ENCODE measurements around the gene ZNF384.

The ZNF384 gene

GRCh38 chr12:6684609-6685008, 4.6 kb downstream of the ZNF384 start:
- Histone ChIP-seq H3K4me1 (ENCODE audit: control extremely low read depth in 1 of 4, control insufficient read depth in 4 of 4, insufficient read depth in 4 of 4, low read length in 3 of 4) (peaks cover 10 to 33% (median 28%) of the 10 kb centered on the region in 4 experiments), H3K27me3 (replicated peaks in 2 of 5; ENCODE audit: control insufficient read depth in 4 of 5, insufficient read depth in 5 of 5, low read length in 4 of 5) (no peaks in the 10 kb centered on the region), H3K27ac (ENCODE audit: insufficient read depth in 1 of 2, low read depth in 1 of 2, low read length in 2 of 2, poor library complexity in 1 of 2, severe bottlenecking in 2 of 2) (no peak overlapping the region), H3K9me3 (ENCODE audit: control extremely low read depth in 1 of 5, control insufficient read depth in 4 of 5, insufficient read depth in 2 of 5, low read depth in 1 of 5, low read length in 4 of 5) (no peaks in the 10 kb centered on the region), H3K36me3 (ENCODE audit: control insufficient read depth in 4 of 4, insufficient read depth in 4 of 4, low read length in 3 of 4) (peaks cover 1 to 41% (median 17%) of the 10 kb centered on the region in 4 experiments), H3K4me3 (ENCODE audit: control insufficient read depth in 1 of 7, extremely low read depth in 1 of 7, insufficient read depth in 4 of 7, low read depth in 2 of 7, low read length in 6 of 7) (no peak overlapping the region)
- peak; percentile 66 to 80 (median 80) for DNase-seq
- ChIA-PET POLR2A (no interaction called here), CTCF (interaction anchor here (0.9 to 7.3 kb wide), 15 partner anchors 10 to 133 kb away, joined by 3 to 59 read pairs (median 5); partner anchors contain the start of genes ACRBP, CHD4 and COPS7A)
- WGBS (ENCODE audit: insufficient coverage) = 33% methylated on average over 1 of the region's 6 CpGs

GRCh38 chr12:6676962-6677361, 12.2 kb downstream of the ZNF384 start:
- Histone ChIP-seq H3K4me1 (ENCODE audit: control extremely low read depth in 1 of 4, control insufficient read depth in 4 of 4, insufficient read depth in 4 of 4, low read length in 3 of 4) (no peaks in the 10 kb centered on the region), H3K9me3 (ENCODE audit: control extremely low read depth in 1 of 5, control insufficient read depth in 4 of 5, insufficient read depth in 2 of 5, low read depth in 1 of 5, low read length in 4 of 5) (no peaks in the 10 kb centered on the region), H3K4me3 (ENCODE audit: control insufficient read depth in 1 of 7, extremely low read depth in 1 of 7, insufficient read depth in 4 of 7, low read depth in 2 of 7, low read length in 6 of 7) (no peak overlapping the region), H3K27me3 (replicated peaks in 2 of 5; ENCODE audit: control insufficient read depth in 4 of 5, insufficient read depth in 5 of 5, low read length in 4 of 5) (no peaks in the 10 kb centered on the region), H3K27ac (ENCODE audit: insufficient read depth in 1 of 2, low read depth in 1 of 2, low read length in 2 of 2, poor library complexity in 1 of 2, severe bottlenecking in 2 of 2) (no peak overlapping the region), H3K36me3 (ENCODE audit: control insufficient read depth in 4 of 4, insufficient read depth in 4 of 4, low read length in 3 of 4) (peaks cover 26 to 86% (median 74%) of the 10 kb centered on the region in 4 experiments)
- DNase-seq = no peak
- ChIA-PET CTCF (interaction anchor here (1.3 to 1.9 kb wide), 2 partner anchors 10 to 13 kb away, joined by 5 read pairs; no protein-coding TSS in a partner anchor), POLR2A (no interaction called here)
- 100% methylated on average over 5 of the region's 5 CpGs for WGBS (ENCODE audit: insufficient coverage)

- ChIA-PET CTCF (interaction anchor here (1.9 kb wide), 1 partner anchor 17 kb away, joined by 5 read pairs; the partner anchor contains the start of gene ZNF384), POLR2A (no interaction called here)
- DNase-seq = no peak
- Histone ChIP-seq H3K9me3 (ENCODE audit: control extremely low read depth in 1 of 5, control insufficient read depth in 4 of 5, insufficient read depth in 2 of 5, low read depth in 1 of 5, low read length in 4 of 5) (no peaks in the 10 kb centered on the region), H3K27me3 (replicated peaks in 2 of 5; ENCODE audit: control insufficient read depth in 4 of 5, insufficient read depth in 5 of 5, low read length in 4 of 5) (no peaks in the 10 kb centered on the region), H3K36me3 (ENCODE audit: control insufficient read depth in 4 of 4, insufficient read depth in 4 of 4, low read length in 3 of 4) (peaks cover 36 to 95% (median 78%) of the 10 kb centered on the region in 4 experiments), H3K4me1 (ENCODE audit: control extremely low read depth in 1 of 4, control insufficient read depth in 4 of 4, insufficient read depth in 4 of 4, low read length in 3 of 4) (no peaks in the 10 kb centered on the region), H3K4me3 (ENCODE audit: control insufficient read depth in 1 of 7, extremely low read depth in 1 of 7, insufficient read depth in 4 of 7, low read depth in 2 of 7, low read length in 6 of 7) (no peak overlapping the region), H3K27ac (ENCODE audit: insufficient read depth in 1 of 2, low read depth in 1 of 2, low read length in 2 of 2, poor library complexity in 1 of 2, severe bottlenecking in 2 of 2) (no peak overlapping the region)
- WGBS (ENCODE audit: insufficient coverage) = 100% methylated on average over 2 of the region's 18 CpGs
Measured at GRCh38 chr12:6672143-6672542, 17.0 kb downstream of the ZNF384 start.

GRCh38 chr12:6667559-6668210, 21.5 kb downstream of the ZNF384 start:
- Histone ChIP-seq H3K4me3 (ENCODE audit: control insufficient read depth in 1 of 7, extremely low read depth in 1 of 7, insufficient read depth in 4 of 7, low read depth in 2 of 7, low read length in 6 of 7) (no peak overlapping the region), H3K27ac (ENCODE audit: insufficient read depth in 1 of 2, low read depth in 1 of 2, low read length in 2 of 2, poor library complexity in 1 of 2, severe bottlenecking in 2 of 2) (no peak overlapping the region), H3K27me3 (replicated peaks in 2 of 5; ENCODE audit: control insufficient read depth in 4 of 5, insufficient read depth in 5 of 5, low read length in 4 of 5) (no peaks in the 10 kb centered on the region), H3K36me3 (ENCODE audit: control insufficient read depth in 4 of 4, insufficient read depth in 4 of 4, low read length in 3 of 4) (peaks cover 20 to 66% (median 56%) of the 10 kb centered on the region in 4 experiments), H3K9me3 (ENCODE audit: control extremely low read depth in 1 of 5, control insufficient read depth in 4 of 5, insufficient read depth in 2 of 5, low read depth in 1 of 5, low read length in 4 of 5) (no peaks in the 10 kb centered on the region), H3K4me1 (ENCODE audit: control extremely low read depth in 1 of 4, control insufficient read depth in 4 of 4, insufficient read depth in 4 of 4, low read length in 3 of 4) (peaks cover 0 to 6% (median 5%) of the 10 kb centered on the region in 4 experiments)
- DNase-seq = no peak
- CTCF ChIA-PET = interaction anchor here (1.0 to 5.9 kb wide), 6 partner anchors 11 to 48 kb away, joined by 3 to 39 read pairs (median 4); no protein-coding TSS in a partner anchor
- 96% methylated on average over 8 of the region's 8 CpGs for WGBS (ENCODE audit: insufficient coverage)
- POLR2A ChIA-PET = no interaction called here

- no peaks in the 10 kb centered on the region for H3K27me3 ChIP-seq (replicated peaks in 2 of 5; ENCODE audit: control insufficient read depth in 4 of 5, insufficient read depth in 5 of 5, low read length in 4 of 5)
- CTCF ChIA-PET = interaction anchor here (1.1 to 5.9 kb wide), 4 partner anchors 17 to 155 kb away, joined by 3 to 39 read pairs (median 12); partner anchors contain the start of gene GPR162
- POLR2A ChIA-PET = no interaction called here
- H3K4me1 ChIP-seq (ENCODE audit: control extremely low read depth in 1 of 4, control insufficient read depth in 4 of 4, insufficient read depth in 4 of 4, low read length in 3 of 4) = peaks cover 8 to 16% (median 13%) of the 10 kb centered on the region in 4 experiments
- H3K4me3 ChIP-seq (ENCODE audit: control insufficient read depth in 1 of 7, extremely low read depth in 1 of 7, insufficient read depth in 4 of 7, low read depth in 2 of 7, low read length in 6 of 7) = no peak overlapping the region
- 100% methylated on average over 2 of the region's 2 CpGs for WGBS (ENCODE audit: insufficient coverage)
- H3K9me3 ChIP-seq (ENCODE audit: control extremely low read depth in 1 of 5, control insufficient read depth in 4 of 5, insufficient read depth in 2 of 5, low read depth in 1 of 5, low read length in 4 of 5) = no peaks in the 10 kb centered on the region
- H3K36me3 ChIP-seq (ENCODE audit: control insufficient read depth in 4 of 4, insufficient read depth in 4 of 4, low read length in 3 of 4) = peaks cover 13 to 51% (median 41%) of the 10 kb centered on the region in 4 experiments
- H3K27ac ChIP-seq (ENCODE audit: insufficient read depth in 1 of 2, low read depth in 1 of 2, low read length in 2 of 2, poor library complexity in 1 of 2, severe bottlenecking in 2 of 2) = no peak overlapping the region
- no peak for DNase-seq
Measured at GRCh38 chr12:6666211-6666610, 23.0 kb downstream of the ZNF384 start.

- no peak overlapping the region for H3K27ac ChIP-seq (ENCODE audit: insufficient read depth in 1 of 2, low read depth in 1 of 2, low read length in 2 of 2, poor library complexity in 1 of 2, severe bottlenecking in 2 of 2)
- no peaks in the 10 kb centered on the region for H3K9me3 ChIP-seq (ENCODE audit: control extremely low read depth in 1 of 5, control insufficient read depth in 4 of 5, insufficient read depth in 2 of 5, low read depth in 1 of 5, low read length in 4 of 5)
- DNase-seq = no peak
- no peak overlapping the region for H3K4me3 ChIP-seq (ENCODE audit: control insufficient read depth in 1 of 7, extremely low read depth in 1 of 7, insufficient read depth in 4 of 7, low read depth in 2 of 7, low read length in 6 of 7)
- peaks cover 6 to 38% (median 29%) of the 10 kb centered on the region in 4 experiments for H3K36me3 ChIP-seq (ENCODE audit: control insufficient read depth in 4 of 4, insufficient read depth in 4 of 4, low read length in 3 of 4)
- ChIA-PET POLR2A (no interaction called here), CTCF (interaction anchor here (0.6 to 5.9 kb wide), 11 partner anchors 9 to 129 kb away, joined by 3 to 39 read pairs (median 4); partner anchors contain the start of gene ZNF384)
- WGBS (ENCODE audit: insufficient coverage) = 100% methylated on average over 1 of the region's 2 CpGs
- H3K27me3 ChIP-seq (replicated peaks in 2 of 5; ENCODE audit: control insufficient read depth in 4 of 5, insufficient read depth in 5 of 5, low read length in 4 of 5) = no peaks in the 10 kb centered on the region
- H3K4me1 ChIP-seq (ENCODE audit: control extremely low read depth in 1 of 4, control insufficient read depth in 4 of 4, insufficient read depth in 4 of 4, low read length in 3 of 4) = peaks cover 8 to 16% (median 13%) of the 10 kb centered on the region in 4 experiments
Measured at GRCh38 chr12:6664902-6665301, 24.3 kb downstream of the ZNF384 start.
